ENCODE data around the gene CD38.

- TF ChIP-seq TAF1 (IDR thresholded peaks at IDR 0.05; ENCODE audit: low read depth, low read length) (no peak), PAX5 (IDR thresholded peaks at IDR 0.05; ENCODE audit: insufficient read depth, low read length, severe bottlenecking) (no peak), POLR2A (IDR thresholded peaks at IDR 0.05; ENCODE audit: low read depth, low read length) (no peak), POLR2AphosphoS5 (IDR thresholded peaks at IDR 0.05; ENCODE audit: low read depth, low read length) (no peak)
These were observed 90.0 kb downstream of the CD38 start for GRCh38 chr4:15868111-15868510.

Data from GM12891 (cell line).